ENCODE data around the gene CABP2.

CABP2 gene

GRCh38 chr11:67539550-67539949, 16.3 kb upstream of the CABP2 start:
- no peak for TF ChIP-seq ZNF433 (tag by site-specific recombination; IDR thresholded peaks at IDR 0.05; ENCODE audit: low read depth)
- no peak for TF ChIP-seq ZSCAN23 (tag by site-specific recombination; IDR thresholded peaks at IDR 0.05)
- no peak for TF ChIP-seq KLF17 (tag by site-specific recombination; IDR thresholded peaks at IDR 0.05)
- no peak for TF ChIP-seq ZNF2 (tag by site-specific recombination; IDR thresholded peaks at IDR 0.05)
- TF ChIP-seq GLIS1 (tag by site-specific recombination; IDR thresholded peaks at IDR 0.05): no peak
- no peak for TF ChIP-seq SCRT1 (tag by site-specific recombination; IDR thresholded peaks at IDR 0.05; ENCODE audit: borderline replicate concordance)
- TF ChIP-seq ZNF37A (tag by site-specific recombination; IDR thresholded peaks at IDR 0.05): no peak
- TF ChIP-seq, protein P1, sequence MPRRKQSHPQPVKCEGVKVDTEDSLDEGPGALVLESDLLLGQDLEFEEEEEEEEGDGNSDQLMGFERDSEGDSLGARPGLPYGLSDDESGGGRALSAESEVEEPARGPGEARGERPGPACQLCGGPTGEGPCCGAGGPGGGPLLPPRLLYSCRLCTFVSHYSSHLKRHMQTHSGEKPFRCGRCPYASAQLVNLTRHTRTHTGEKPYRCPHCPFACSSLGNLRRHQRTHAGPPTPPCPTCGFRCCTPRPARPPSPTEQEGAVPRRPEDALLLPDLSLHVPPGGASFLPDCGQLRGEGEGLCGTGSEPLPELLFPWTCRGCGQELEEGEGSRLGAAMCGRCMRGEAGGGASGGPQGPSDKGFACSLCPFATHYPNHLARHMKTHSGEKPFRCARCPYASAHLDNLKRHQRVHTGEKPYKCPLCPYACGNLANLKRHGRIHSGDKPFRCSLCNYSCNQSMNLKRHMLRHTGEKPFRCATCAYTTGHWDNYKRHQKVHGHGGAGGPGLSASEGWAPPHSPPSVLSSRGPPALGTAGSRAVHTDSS (tag by site-specific recombination; IDR thresholded peaks at IDR 0.05): no peak
- TF ChIP-seq ZFP69B (tag by site-specific recombination; IDR thresholded peaks at IDR 0.05): no peak
- TF ChIP-seq ZNF560 (tag by site-specific recombination; IDR thresholded peaks at IDR 0.05; ENCODE audit: borderline replicate concordance): no peak
- no peak for TF ChIP-seq ZNF843 (tag by site-specific recombination; IDR thresholded peaks at IDR 0.05)
- no peak for TF ChIP-seq MYNN (tag by site-specific recombination; IDR thresholded peaks at IDR 0.05; ENCODE audit: borderline replicate concordance)
- TF ChIP-seq HOXC10 (CRISPR knock-in tag; IDR thresholded peaks at IDR 0.05): no peak
- TF ChIP-seq ZNF747 (tag by site-specific recombination; IDR thresholded peaks at IDR 0.05): no peak
- no peak for TF ChIP-seq PRDM1 (tag by site-specific recombination; IDR thresholded peaks at IDR 0.05)
- no peak for TF ChIP-seq ZNF112 (tag by site-specific recombination; IDR thresholded peaks at IDR 0.05)
- no peak for TF ChIP-seq ZNF10 (tag by site-specific recombination; IDR thresholded peaks at IDR 0.05)
- no peak for TF ChIP-seq WT1 (tag by site-specific recombination; IDR thresholded peaks at IDR 0.05)
- H3K27ac ChIP-seq (ENCODE audit: extremely low read depth, low read depth, low read length): no peak overlapping the region
- H3K4me3 ChIP-seq (ENCODE audit: low read depth, low read length): no peak overlapping the region
- H3K36me3 ChIP-seq (ENCODE audit: control insufficient read depth in 2 of 2, insufficient read depth in 1 of 2, low read length in 2 of 2): no peaks in the 10 kb centered on the region
- no peaks in the 10 kb centered on the region for H3K4me1 ChIP-seq (ENCODE audit: control insufficient read depth, insufficient read depth, low read length)
- CTCF ChIA-PET: no interaction called here
- no peaks in the 10 kb centered on the region for H3K9me3 ChIP-seq (ENCODE audit: control insufficient read depth, insufficient read depth, low read depth, low read length)
- POLR2A ChIA-PET: no interaction called here

DNA sequence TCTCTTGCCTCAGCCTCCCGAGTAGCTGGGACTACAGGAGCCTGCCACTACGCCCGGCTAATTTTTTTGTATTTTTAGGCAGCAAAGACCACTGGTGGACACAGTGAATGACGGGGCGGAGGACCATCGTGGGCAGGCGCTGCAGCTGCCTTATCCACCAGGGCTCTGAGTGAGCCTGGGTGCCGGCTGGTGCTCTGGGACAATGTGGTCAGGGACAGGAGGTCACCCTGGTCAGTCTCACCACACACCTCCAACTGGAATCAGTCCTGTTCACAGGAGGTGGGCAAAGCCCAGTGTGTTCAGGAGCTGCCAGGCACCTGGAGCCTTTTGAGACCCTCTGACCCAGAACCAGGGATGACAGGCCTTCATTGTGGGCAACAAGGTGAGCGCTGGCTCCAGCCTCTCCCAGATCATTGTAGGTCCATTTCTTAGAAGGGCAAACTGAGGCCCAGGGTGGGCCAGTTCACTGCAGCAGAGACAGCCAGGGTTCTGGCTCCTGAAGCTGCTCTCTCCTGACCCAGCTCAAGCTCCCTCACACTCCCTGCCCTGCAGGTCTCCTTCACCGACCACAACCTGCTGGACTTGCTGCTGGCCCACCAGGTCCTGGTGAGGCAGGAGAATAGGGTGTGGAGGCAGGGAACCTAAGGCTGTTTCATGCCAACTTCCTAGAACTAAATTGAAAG, 15.7 kb upstream of the CABP2 start:
- H3K9me3 ChIP-seq (ENCODE audit: control insufficient read depth, insufficient read depth, low read depth, low read length): no peaks in the 10 kb centered on the region
- H3K4me3 ChIP-seq (ENCODE audit: low read depth, low read length): no peak overlapping the region
- ChIA-PET POLR2A (no interaction called here), CTCF (interaction anchor here (0.8 kb wide), 1 partner anchor 45 kb away, joined by 4 read pairs; no protein-coding TSS in a partner anchor)
- no peak overlapping the region for H3K27ac ChIP-seq (ENCODE audit: extremely low read depth, low read depth, low read length)
- no peaks in the 10 kb centered on the region for H3K4me1 ChIP-seq (ENCODE audit: control insufficient read depth, insufficient read depth, low read length)
- no peaks in the 10 kb centered on the region for H3K36me3 ChIP-seq (ENCODE audit: control insufficient read depth in 2 of 2, insufficient read depth in 1 of 2, low read length in 2 of 2)
- TF ChIP-seq, protein P2, sequence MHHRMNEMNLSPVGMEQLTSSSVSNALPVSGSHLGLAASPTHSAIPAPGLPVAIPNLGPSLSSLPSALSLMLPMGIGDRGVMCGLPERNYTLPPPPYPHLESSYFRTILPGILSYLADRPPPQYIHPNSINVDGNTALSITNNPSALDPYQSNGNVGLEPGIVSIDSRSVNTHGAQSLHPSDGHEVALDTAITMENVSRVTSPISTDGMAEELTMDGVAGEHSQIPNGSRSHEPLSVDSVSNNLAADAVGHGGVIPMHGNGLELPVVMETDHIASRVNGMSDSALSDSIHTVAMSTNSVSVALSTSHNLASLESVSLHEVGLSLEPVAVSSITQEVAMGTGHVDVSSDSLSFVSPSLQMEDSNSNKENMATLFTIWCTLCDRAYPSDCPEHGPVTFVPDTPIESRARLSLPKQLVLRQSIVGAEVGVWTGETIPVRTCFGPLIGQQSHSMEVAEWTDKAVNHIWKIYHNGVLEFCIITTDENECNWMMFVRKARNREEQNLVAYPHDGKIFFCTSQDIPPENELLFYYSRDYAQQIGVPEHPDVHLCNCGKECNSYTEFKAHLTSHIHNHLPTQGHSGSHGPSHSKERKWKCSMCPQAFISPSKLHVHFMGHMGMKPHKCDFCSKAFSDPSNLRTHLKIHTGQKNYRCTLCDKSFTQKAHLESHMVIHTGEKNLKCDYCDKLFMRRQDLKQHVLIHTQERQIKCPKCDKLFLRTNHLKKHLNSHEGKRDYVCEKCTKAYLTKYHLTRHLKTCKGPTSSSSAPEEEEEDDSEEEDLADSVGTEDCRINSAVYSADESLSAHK (tag by site-specific recombination; IDR thresholded peaks at IDR 0.05): no peak
- TF ChIP-seq ZFHX2 (tag by site-specific recombination; conservative IDR thresholded peaks at IDR 0.05) (no peak), ZSCAN16 (tag by site-specific recombination; IDR thresholded peaks at IDR 0.05) (no peak), SP7 (tag by site-specific recombination; IDR thresholded peaks at IDR 0.05) (no peak), OSR2 (tag by site-specific recombination; IDR thresholded peaks at IDR 0.05) (no peak), ZNF707 (tag by site-specific recombination; IDR thresholded peaks at IDR 0.05) (no peak), ZNF148 (tag by site-specific recombination; IDR thresholded peaks at IDR 0.05; ENCODE audit: borderline replicate concordance) (no peak), ZNF48 (tag by site-specific recombination; IDR thresholded peaks at IDR 0.05) (no peak), ZNF335 (tag by site-specific recombination; conservative IDR thresholded peaks at IDR 0.05) (no peak), FEZF1 (tag by site-specific recombination; IDR thresholded peaks at IDR 0.05) (no peak)
- TF ChIP-seq, protein P3, sequence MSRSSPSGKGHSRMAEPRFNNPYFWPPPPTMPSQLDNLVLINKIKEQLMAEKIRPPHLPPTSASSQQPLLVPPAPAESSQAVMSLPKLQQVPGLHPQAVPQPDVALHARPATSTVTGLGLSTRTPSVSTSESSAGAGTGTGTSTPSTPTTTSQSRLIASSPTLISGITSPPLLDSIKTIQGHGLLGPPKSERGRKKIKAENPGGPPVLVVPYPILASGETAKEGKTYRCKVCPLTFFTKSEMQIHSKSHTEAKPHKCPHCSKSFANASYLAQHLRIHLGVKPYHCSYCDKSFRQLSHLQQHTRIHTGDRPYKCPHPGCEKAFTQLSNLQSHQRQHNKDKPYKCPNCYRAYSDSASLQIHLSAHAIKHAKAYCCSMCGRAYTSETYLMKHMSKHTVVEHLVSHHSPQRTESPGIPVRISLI (tag by site-specific recombination; IDR thresholded peaks at IDR 0.05): no peak

Data from HEK293 (cell line).